ENCODE data around the gene PARD3B. TPM values are rescaled to one million over a fixed set of nuclear protein-coding genes. Genes with fewer than 3 reads are reported as not detected.

The PARD3B gene
- total RNA-seq, 1 donor from 2014 or later = 18.4 TPM

DNA sequence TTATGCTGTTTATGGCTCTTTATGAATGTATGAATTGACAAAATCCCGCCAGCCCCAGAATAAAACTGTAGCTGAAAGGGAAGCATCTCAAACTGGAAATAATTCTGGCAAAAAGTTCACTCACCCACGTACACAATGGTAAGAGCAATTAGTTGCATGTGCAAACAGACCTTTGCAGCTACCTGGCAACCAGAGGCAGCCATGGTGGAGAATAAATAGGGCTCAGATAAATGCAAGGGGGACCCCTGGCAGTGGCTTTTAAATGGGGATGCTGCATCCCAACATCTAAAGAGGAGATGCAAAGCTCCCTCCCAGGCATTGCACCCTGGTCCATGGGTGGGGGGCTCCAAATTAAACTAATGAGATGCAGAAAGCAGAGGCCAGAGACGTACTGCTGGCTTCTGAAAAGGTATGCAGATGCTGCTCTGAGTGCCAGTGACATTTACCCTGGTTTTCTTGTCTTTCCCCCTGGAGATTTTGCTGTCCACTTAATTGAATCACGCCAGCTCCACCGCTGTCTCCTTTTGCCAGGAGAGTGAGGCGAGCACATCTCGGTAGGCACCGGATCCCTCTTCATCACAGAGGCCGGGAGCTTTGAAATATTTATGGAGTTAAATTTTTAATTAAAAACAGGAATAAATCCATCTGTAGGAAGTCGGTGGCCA lies 1010.4 kb downstream of the PARD3B start:
- no peaks in the 10 kb centered on the region for H3K27me3 Mint-ChIP-seq (ENCODE audit: low read depth)

GRCh38 chr2:205556357-205556756 lies 1011.1 kb downstream of the PARD3B start:
- no peak for DNase-seq (ENCODE audit: low read depth, low spot score)
- Mint-ChIP-seq H3K4me3 (no peak overlapping the region), H3K9me3 (no peaks in the 10 kb centered on the region), H3K27me3 (ENCODE audit: low read depth) (no peaks in the 10 kb centered on the region), H3K27ac (ENCODE audit: unreplicated experiment) (no peak overlapping the region), H3K36me3 (ENCODE audit: low read depth) (peaks cover 4% of the 10 kb centered on the region), H3K4me1 (peaks cover 17% of the 10 kb centered on the region)
- TF ChIP-seq, protein P1, sequence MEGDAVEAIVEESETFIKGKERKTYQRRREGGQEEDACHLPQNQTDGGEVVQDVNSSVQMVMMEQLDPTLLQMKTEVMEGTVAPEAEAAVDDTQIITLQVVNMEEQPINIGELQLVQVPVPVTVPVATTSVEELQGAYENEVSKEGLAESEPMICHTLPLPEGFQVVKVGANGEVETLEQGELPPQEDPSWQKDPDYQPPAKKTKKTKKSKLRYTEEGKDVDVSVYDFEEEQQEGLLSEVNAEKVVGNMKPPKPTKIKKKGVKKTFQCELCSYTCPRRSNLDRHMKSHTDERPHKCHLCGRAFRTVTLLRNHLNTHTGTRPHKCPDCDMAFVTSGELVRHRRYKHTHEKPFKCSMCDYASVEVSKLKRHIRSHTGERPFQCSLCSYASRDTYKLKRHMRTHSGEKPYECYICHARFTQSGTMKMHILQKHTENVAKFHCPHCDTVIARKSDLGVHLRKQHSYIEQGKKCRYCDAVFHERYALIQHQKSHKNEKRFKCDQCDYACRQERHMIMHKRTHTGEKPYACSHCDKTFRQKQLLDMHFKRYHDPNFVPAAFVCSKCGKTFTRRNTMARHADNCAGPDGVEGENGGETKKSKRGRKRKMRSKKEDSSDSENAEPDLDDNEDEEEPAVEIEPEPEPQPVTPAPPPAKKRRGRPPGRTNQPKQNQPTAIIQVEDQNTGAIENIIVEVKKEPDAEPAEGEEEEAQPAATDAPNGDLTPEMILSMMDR (conservative IDR thresholded peaks at IDR 0.05) = no peak

More for the DNA sequence above, 1010.4 kb downstream of the PARD3B start:
- Mint-ChIP-seq H3K27ac (ENCODE audit: unreplicated experiment) (no peak overlapping the region), H3K4me3 (no peak overlapping the region), H3K36me3 (ENCODE audit: low read depth) (peaks cover 4% of the 10 kb centered on the region), H3K4me1 (peaks cover 17% of the 10 kb centered on the region), H3K9me3 (no peaks in the 10 kb centered on the region)
- DNase-seq (ENCODE audit: low read depth, low spot score) = no peak
- TF ChIP-seq, protein P1 (conservative IDR thresholded peaks at IDR 0.05) = no peak

DNA sequence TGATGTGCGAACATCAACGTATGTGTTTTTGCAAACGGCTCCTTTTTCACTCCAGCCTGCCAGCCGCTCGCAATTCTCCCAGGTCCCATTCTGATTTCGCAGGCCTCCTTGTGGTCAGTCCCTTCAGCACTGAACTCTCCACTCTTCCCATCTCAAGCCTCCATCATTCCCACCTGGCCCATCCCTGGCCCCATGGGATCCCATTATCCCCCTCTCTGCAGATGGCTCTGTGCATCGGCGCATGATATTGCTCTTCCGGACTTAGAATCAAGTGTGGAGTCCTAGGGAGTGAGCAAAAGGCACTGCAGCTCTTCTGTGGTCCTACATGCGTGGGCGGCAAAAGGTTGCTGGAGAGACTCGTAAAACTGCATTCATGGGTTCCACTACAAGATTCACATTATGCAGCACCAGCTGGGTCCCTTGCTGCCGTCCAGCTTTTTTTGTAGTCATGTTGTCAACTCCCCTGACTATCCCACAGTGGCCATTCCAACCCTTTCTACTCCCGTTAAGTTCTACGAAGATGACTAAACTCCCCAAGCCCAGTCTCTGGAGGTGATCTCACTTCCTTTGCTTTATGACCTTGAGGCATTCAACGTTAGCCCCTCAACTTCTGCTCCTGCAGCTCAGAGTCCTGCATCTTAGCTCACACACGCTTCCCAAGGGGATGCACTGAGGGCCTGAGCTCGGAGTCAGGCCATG lies 1011.7 kb downstream of the PARD3B start:
- Mint-ChIP-seq H3K9me3 (no peaks in the 10 kb centered on the region), H3K36me3 (ENCODE audit: low read depth) (peaks cover 4% of the 10 kb centered on the region), H3K27ac (ENCODE audit: unreplicated experiment) (no peak overlapping the region), H3K4me1 (peaks cover 17% of the 10 kb centered on the region), H3K27me3 (ENCODE audit: low read depth) (no peaks in the 10 kb centered on the region), H3K4me3 (no peak overlapping the region)
- TF ChIP-seq, protein P1 (conservative IDR thresholded peaks at IDR 0.05) = peak; percentile 10
- no peak for DNase-seq (ENCODE audit: low read depth, low spot score)

DNA sequence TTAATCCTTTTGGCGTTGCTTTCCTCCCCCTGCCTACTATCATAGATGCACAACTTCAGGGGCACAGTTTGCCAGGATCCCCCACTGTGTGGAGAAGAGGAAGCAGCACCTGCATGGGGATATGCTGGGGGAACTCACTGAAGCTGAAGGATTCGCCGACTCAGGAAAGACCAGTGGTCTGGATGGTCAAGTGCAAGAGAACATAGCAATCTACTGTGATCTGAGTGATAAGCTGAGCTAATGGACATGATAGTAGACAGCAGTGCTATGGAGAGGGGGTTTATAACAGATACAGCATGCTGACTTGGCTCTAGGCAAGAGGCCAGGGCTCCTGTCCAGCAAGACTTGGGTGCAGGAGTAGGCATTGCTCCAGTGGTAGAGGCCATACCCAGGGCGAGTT lies 1012.6 kb downstream of the PARD3B start:
- TF ChIP-seq, protein P1 (conservative IDR thresholded peaks at IDR 0.05) = no peak
- H3K36me3 Mint-ChIP-seq (ENCODE audit: low read depth) = peaks cover 4% of the 10 kb centered on the region

GRCh38 chr2:205561441-205561840 lies 1016.2 kb downstream of the PARD3B start:
- Mint-ChIP-seq H3K27ac (ENCODE audit: unreplicated experiment) (no peak overlapping the region), H3K4me3 (no peak overlapping the region), H3K4me1 (peaks cover 10% of the 10 kb centered on the region), H3K9me3 (no peaks in the 10 kb centered on the region), H3K27me3 (ENCODE audit: low read depth) (no peaks in the 10 kb centered on the region), H3K36me3 (ENCODE audit: low read depth) (peaks cover 4% of the 10 kb centered on the region)
- no peak for DNase-seq (ENCODE audit: low read depth, low spot score)
- TF ChIP-seq, protein P1 (conservative IDR thresholded peaks at IDR 0.05) = no peak

More for the DNA sequence above, 1012.6 kb downstream of the PARD3B start:
- no peaks in the 10 kb centered on the region for H3K27me3 Mint-ChIP-seq (ENCODE audit: low read depth)
- H3K4me3 Mint-ChIP-seq = no peak overlapping the region
- peaks cover 17% of the 10 kb centered on the region for H3K4me1 Mint-ChIP-seq
- H3K9me3 Mint-ChIP-seq = no peaks in the 10 kb centered on the region
- H3K27ac Mint-ChIP-seq (ENCODE audit: unreplicated experiment) = no peak overlapping the region
- DNase-seq (ENCODE audit: low read depth, low spot score) = no peak

Measured in neural crest cell (in vitro differentiated cells).